GM18867 (cell line): ENCODE measurements around the gene ZNF354B.
"Not testable (repeated sequence)": the region's sequence is repeated elsewhere in the genome, so short reads cannot be mapped to it uniquely, and the experiment has no call there.

Experiments
- ATAC-seq: cut with Tn5 transposase; IDR thresholded peaks from one replicate; pipeline ENCODE4 v1.9.1; 2021; ENCODE audit warnings: mild to moderate bottlenecking, moderate library complexity; ENCODE audit not compliant: unreplicated experiment

The ZNF354B gene

DNA sequence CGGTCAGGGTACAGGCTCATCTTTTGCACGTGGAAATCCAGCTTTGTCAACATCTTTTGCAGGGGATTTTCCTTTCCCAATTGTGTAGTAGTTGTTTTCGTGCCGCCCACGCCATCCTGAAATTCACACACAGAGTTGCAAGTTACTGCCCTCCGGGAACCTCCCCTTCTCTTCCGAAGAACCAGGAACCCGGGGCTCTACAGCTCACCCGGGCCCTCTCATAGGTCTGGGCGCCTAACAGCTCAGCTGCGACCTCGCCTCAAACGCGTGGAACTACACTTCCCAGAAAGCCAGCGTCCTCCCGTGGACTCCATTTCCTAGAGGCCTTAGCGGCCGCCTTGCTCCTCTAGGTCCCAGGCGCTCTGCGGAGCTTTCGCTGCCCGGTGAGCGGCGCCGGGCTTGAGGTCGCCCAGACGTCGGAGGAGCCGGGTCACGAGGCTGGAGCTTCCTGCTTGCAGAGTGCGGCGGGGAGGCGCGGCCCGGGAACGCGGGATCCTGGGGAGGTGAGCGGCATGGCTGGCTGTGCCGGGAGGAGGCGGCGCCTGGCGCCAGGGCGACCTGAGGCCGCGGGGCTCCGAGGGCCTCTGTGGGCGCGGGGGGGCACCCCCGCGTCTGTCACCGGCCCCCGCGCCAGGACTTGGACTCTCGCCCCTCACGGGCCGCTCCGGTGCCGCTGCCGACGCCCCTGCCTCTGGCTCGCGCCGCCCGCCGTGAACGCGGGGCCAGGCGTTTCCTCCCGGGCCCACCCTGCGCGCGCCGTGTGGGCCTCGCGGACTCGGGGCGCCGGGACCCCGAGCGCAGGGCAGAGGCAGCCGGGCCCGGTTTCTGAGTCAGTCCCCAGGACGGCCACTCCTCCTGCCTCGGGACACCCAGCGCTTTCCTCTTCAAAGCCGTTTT, at the start of gene ZNF354B:
Gene ZNF354B (plus strand): TSS at position 329 of the 897 bp plus-strand sequence. CDS start 1,095 bp downstream, outside the sequence.
- peak; percentile 98 for ATAC-seq

DNA sequence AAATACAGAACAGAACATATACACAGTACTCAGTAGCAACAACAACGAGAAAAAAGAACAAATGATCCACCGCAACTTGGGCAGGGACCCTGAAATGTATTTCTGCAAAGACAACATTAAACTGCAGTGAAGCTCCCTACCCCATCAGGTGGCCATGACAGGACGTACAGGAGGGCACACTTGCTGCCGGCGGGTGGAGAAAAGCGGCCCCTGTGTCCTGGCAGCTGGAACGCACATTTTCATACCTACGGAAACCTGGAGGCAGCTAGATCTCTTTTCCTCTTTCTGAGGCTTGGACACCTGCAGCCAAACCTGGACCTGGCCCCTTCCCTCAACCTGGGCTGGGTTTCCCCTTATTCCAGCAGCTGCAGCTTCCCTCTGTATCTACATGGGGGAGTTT, 42.2 kb upstream of the ZNF354B start:
- ATAC-seq = no peak

DNA sequence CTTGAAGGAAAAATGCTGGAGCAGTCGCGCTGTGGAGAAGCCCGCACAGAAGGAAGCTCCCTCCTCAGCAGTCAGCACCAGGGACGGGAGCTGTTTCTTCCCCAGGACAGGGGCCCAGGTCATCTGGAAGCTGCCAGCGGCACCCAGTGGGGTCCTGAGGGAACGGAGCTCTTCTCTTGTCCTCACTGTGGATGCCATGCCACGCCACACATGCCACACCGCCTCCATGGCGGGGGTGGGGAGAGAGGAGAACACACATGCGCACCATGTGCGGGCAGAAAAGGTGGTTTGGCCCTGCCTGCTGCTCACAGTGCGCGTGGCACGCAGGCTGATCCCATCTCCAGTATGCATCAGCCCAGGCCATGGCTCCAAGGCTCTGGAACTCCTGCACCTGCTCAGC, 41.7 kb upstream of the ZNF354B start:
- no peak for ATAC-seq

DNA sequence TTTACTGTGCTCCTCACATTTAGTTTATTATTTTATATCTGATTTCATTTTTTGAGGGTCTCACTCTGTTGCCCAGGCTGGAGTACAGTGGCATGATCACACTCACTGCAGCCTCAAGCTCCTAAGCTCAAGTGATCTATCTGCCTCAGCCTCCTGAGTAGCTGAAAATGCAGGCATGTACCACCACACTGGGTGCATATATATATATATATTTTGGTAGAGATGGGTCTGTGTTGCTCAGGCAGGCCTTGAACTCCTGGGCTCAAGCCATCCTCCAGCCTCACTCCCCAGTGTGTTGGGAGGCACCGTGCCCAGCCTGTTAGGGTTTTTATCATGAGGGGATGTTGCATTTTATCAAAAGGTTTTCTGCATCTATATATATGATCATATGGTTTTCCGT, 39.8 kb upstream of the ZNF354B start:
- ATAC-seq = no peak

DNA sequence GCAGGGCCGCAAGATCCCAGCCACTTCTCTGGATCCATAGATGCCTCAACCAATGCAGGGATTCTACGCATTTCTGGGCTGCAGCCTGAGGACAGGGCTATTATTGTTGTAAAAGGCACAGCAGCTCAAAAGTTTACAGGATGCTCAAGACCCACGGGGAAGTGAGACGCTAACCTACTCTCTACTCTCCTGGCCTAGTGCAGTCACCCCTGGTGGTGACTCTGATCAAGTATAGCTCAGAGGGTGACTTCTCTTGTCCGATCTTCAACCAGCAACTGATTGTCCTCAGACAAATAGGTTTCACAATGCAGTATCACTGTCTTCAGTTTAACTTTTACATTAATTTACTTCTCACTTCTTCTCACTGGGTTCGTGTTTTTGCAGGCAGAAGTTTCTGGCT, 34.3 kb upstream of the ZNF354B start:
- ATAC-seq = no peak

DNA sequence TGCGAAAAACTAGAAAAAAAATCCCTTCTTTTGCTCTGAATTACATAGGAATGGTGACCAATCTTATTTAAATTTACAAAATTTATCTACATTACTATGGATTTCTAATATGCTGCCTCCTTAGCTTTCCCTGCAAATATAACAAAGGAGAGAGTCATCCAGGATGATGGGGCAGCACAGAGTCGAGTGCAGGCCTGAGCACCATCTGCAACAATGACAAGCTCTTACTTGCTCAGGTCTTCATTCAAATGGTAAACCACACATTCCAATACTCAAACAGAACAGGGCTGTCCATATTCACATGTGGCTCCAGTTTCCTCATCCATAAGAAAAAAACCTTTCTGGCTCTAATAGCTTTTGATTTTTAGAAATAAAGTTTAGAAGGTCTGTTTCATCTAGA, 33.5 kb upstream of the ZNF354B start:
- ATAC-seq = no peak

DNA sequence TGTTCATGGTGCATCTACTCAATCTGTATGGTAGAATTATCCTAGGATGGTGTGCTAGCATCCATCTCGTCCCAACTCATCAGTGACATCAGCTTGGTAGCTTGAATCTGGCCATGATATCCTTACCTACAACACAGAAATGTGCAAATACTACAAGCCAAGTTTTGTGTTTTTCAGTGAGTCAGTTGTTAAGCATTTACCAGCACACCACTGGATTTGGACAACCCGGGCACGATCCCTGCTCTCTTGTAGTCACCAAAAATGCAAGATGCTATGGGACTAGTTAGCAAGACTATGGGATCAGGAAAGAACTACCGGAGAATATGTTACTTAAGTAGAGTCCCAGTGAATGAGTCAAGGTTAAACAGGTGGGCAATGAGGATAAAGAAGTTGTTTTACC, 32.1 kb upstream of the ZNF354B start:
- ATAC-seq = no peak

DNA sequence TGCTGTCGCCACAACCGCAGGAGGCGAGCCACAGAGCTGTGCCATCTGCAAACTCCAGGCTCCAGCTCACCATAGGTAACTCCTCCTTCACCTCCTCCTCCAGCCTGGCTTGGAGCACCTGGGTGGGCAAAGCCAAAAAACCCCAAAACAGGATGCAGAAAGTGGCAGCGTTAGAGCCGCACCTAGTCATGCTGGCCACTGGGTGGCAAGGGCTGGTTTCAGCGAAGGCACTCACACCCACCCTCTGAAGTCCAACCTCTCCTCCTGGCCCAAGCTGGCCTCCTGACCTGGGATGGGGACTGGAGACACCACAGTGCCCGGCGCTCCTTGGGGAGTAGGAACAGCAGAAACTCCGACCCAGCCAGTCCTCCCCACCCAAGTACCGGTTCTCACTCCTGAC, 28.7 kb upstream of the ZNF354B start:
- ATAC-seq = no peak

DNA sequence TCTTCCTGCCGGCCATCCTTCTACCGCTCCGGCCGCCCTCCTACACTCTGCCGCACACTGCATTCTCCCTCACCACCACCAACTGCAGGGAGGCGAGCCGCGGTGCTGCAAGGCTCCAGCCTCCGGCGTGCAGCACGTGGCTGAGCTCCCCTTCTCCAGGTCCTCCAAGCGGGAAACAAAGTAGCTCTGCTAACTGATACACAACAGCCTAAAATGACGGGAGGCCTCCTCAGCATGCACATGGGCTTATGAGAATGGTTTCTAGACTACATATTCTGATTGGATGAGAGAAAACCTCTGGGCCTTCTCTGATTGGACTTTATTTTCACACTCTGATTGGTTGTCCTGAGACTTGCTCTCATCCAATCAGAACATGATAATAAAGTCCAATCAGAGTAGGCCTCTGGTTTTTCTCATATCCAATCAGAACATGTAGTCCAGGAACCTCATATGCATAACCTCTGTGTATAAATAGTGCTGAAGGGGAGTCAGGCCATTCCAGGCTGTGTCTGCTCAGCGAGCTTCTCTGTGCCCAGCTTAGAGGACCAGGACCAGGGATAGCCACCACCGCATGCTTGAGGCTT, 27.0 kb upstream of the ZNF354B start:
- ATAC-seq = no peak

DNA sequence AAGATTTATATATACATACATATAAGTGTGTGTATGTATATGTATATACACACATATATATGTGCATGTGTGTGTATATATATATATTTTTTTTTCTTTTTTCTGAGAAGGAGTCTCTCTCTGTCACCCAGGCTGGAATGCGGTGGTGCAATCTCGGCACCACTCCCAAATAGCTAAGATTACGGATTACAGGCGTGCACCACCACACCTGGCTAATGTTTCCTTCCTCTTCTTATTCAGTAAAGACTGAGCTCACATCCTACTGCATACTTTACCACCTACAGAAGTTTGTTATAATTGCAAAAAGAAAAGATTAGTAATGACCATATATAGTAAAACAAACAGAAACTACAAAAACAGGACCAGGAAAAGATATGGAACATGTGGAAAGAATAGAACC, 23.1 kb upstream of the ZNF354B start:
- no peak for ATAC-seq

DNA sequence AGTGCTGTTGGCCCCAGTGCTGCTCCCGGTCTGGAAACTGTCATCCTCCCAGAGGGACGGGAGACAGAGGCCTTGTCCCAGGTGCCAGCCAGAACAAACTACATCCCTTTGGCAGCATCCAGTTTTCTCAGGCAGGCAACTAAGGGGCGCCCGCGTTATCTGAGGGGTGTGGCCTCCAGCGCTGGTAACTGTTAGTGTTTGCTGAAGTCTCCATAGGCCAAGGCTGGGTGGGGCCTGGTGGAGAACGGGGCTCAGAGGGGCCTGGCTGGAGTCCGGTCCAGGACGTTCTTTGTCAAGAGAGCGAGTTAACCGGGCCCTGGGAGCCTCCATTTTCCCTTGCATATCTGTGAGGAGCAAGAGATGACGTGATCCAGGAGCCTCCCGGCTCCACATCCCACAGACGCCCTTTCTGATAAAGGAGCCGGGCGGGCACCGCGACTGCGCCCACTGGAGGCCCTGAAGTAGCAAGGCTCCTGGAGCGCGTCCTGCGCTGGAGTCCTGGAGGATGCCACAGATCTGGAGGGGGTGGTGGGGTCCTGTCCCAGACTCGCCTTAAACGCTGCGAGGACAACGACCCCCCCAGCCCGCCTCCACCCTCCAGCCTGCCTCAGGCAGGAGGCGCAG, 20.9 kb upstream of the ZNF354B start:
- ATAC-seq = not testable (repeated sequence)

DNA sequence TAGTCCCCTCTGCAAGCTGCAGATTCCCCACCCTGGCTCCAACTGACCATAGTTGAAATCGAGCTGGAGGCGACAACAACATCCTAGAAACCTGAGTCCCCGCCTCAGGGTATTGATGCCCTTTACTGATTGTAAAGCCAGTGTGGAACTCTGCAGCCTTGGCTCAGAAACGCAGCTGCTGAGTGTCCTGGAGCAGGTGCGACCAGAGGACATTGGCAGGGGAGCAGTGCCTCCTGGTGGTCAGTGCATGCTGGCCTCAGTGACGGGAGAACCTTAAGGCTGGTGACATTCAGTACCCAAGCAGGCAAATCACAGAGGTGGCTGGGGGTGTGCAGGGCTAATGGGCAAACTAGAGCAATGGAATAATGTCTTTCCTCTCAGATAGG, 20.4 kb upstream of the ZNF354B start:
- no peak for ATAC-seq

DNA sequence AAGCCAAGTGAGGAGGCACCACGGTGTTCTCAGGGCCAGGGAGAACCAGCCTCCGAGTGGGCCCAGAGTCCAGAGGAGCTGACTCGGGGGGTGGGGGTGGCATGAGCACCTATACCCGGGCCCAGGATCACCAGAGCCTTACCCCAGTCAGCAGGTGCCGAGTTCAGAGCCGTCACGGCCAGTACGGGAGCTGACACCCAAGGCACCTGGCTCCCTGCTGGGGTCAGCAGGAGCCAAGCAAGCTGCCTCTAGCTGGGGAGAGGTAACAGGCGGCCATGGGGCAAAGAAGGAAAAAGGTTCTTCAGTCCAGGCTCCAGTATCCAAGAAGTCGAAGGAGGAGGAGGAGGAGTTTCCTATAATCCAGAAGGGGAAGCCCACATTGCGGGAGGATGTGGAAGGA, 19.4 kb upstream of the ZNF354B start:
- ATAC-seq = not testable (repeated sequence)

DNA sequence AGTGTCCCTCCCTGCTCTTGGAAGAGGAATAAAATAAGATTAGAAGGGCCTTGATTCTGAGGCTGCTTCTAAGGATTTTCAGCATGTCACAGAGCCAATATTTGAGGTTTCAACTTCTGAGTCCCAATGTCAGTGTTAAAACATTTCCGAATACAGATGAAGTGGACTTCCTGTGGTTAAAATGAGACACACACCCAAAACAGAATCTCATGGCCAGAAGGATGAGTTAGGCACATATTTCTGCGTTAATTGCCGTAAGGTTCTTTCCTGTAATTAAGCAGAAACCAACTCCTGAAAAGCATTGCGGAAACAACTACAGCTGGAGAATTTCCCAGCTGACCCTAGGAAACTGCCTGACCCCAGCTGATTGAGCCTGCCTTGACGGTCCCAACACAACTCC, 10.4 kb upstream of the ZNF354B start:
- no peak for ATAC-seq

DNA sequence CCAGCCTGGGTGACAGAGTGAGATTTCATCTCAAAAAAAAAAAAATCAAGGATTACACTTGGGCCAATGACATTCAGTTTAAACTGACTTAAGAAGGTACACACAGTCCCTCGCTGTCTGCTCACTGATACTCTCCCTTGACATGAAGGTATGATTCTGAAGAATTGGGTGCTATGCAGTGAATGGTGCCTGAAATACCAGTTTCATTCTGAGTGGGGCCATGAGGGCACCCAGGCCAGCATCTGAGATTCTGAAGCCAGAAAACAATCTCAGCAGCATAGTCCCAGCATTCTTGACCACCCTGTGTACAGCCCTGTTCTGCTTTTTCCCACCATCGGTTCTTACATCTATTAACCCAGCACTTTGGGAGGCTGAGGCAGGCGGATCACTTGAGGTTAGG, 7.8 kb upstream of the ZNF354B start:
- ATAC-seq = no peak

DNA sequence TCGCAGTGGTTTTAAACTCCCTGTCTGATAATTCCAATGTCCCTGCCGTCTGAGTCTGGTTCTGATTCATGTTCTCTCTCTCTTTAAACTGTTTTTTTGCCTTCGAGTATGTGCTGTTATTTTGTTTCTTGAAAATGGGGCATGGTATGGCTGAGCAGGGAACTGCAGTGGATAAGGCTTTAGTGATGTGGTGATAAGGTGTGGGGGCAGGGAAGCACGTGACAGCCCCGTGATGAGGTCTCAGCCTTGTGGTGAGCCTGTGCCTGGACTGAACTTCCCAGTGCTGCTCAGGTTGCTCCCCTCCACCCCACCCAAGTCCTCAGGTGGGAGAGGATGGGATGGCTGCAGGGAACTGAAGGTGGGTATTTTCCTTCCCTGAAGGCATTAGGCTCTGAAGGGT, 5.5 kb upstream of the ZNF354B start:
- no peak for ATAC-seq

DNA sequence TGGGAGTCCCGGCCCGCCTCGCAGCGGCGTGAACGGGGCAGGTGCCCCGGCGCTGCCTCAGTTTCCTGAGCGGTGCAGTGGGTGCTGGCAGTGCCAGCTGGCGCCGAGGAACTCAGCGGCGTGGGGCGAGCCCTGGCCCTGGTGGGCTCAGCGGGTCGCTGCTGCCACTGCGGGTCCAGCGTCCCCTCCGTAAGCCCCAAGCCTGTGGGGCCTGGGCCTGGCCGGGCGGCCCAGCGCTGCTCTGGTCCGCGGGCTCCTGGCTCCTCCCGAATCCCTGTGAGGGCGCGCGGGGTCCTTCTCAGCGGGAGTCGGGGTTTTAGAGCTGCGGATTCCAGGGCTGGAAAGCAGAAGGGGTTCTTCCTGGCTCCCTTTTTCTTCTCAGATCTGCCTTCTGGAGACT, 862 bp downstream of the ZNF354B start:
- not testable (repeated sequence) for ATAC-seq

DNA sequence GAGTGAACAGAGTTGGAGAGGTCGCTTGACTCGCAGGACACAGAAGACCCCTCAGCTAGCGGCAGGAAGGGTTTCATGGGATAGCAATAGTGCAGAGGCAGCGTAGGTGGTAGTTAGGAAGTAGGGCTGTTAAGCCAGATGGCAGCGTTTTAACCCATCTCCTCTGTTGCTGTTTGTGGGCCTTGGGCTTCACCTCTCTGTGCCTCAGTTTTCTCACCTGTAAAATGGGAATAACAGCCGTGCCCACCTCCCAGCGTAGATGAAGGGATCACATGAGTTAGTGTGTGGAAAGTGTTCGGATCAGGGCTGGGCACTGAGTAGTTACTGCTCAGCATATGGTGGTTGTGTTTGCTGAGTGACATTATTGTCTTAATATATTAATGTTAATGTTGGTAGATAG, 1.9 kb downstream of the ZNF354B start:
- no peak for ATAC-seq

DNA sequence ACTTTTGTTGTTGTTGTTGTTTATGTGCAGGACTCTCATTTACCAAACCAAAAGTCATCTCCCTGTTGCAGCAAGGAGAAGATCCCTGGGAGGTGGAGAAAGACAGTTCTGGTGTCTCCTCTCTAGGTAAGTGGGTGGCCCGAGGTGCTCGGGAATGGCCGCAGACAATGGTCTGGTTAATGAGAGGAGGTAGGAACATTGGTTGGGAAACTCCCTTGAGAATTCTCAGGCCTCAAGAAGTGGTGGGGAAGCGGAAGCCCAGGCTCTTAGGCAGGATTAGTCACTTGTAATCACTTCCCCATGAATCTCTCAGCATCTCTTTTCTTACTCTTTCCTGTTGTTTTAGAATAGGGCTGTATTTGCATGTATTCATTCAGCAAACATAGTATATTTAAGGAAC, 7.2 kb downstream of the ZNF354B start:
- no peak for ATAC-seq

DNA sequence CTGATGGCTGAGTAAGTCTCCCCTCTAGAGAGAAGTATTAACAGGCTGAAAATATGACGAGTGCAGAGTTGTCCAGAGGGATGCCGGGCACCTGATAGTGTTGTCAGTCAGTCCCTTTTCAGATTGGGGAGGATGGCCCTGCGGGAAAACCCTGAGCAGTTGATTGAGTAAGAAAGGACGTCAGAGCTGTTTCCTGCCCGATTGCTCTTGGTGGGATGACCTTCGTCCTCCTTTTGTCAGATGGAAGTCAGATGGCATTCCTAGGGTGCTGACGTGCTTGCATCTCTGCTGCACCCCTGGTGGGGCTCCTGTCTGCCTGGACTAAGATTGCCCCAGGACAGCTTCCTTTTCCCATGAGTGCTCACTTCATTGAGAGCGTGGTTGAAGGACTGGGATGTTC, 9.8 kb downstream of the ZNF354B start:
- ATAC-seq = no peak

DNA sequence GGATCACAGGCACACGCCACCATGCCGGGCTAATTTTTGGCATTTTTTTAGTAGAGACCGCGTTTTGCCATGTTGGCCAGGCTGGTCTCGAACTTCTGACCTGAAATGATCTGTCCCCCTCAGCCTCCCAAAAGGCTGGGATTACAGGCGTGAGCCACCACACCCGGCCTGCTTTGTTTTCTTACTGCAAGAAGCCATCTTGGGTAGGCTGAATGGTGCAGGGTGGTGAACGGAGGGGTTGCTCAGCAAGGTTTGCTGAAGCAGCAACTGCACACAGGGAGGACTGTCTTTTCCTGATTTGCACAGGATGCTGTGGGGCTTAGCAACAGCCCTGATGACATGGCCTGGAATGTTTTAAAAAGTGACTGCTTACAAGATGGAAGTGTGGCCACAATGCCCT, 10.7 kb downstream of the ZNF354B start:
- no peak for ATAC-seq

DNA sequence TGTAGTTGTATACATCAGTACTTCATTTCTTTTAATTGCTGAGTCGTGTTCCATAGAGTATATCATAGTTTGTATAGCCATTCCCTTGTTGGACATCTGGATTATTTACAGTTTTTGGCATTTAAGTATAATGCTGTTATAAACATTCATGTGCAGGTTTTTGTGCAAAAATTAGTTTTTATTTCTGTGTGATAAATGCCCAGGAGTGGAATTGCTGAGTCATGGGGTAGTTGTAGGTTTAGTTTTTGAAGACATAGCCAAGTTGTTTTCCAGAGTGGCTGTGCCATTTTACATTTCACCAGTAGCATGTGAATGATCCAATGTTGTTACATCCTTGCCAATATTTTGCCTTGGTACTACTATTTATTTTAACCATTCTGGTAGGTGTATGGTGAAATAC, 12.5 kb downstream of the ZNF354B start:
- no peak for ATAC-seq
